Measurements from ENCODE around the gene GPRC5C. TPM values are rescaled to one million over a fixed set of nuclear protein-coding genes. Genes with fewer than 3 reads are reported as not detected.
"Not testable (repeated sequence)": the region's sequence is repeated elsewhere in the genome, so short reads cannot be mapped to it uniquely, and the experiment has no call there.

GPRC5C gene
- total RNA-seq, 4 donors from 2014 or later = 11.5 to 29.0 (median 16.0) TPM

DNA sequence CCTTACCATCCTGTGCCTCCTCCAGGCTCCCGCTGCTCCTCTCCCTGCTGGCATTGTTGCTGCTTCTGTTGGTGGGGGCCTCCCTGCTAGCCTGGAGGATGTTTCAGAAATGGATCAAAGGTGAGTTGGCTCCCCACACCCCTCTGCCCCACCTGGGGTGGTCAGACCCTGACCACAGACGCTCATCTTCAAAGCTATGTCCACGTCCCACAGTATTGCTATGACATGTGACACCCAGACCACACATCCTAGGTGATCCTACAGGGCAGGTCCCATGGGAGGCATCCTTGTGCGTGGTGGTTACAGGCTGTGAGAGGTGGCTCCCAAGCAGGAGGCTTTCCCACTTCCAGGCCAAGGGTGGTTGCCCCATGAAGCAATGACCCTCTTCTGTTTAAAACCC, 45.5 kb downstream of the GPRC5C start:
- ATAC-seq (ENCODE audit: low FRiP score) (no peak), DNase-seq (ENCODE audit: low spot score) (no peak)
- TF ChIP-seq, protein P1, sequence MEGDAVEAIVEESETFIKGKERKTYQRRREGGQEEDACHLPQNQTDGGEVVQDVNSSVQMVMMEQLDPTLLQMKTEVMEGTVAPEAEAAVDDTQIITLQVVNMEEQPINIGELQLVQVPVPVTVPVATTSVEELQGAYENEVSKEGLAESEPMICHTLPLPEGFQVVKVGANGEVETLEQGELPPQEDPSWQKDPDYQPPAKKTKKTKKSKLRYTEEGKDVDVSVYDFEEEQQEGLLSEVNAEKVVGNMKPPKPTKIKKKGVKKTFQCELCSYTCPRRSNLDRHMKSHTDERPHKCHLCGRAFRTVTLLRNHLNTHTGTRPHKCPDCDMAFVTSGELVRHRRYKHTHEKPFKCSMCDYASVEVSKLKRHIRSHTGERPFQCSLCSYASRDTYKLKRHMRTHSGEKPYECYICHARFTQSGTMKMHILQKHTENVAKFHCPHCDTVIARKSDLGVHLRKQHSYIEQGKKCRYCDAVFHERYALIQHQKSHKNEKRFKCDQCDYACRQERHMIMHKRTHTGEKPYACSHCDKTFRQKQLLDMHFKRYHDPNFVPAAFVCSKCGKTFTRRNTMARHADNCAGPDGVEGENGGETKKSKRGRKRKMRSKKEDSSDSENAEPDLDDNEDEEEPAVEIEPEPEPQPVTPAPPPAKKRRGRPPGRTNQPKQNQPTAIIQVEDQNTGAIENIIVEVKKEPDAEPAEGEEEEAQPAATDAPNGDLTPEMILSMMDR (IDR thresholded peaks at IDR 0.05) = no peak

DNA sequence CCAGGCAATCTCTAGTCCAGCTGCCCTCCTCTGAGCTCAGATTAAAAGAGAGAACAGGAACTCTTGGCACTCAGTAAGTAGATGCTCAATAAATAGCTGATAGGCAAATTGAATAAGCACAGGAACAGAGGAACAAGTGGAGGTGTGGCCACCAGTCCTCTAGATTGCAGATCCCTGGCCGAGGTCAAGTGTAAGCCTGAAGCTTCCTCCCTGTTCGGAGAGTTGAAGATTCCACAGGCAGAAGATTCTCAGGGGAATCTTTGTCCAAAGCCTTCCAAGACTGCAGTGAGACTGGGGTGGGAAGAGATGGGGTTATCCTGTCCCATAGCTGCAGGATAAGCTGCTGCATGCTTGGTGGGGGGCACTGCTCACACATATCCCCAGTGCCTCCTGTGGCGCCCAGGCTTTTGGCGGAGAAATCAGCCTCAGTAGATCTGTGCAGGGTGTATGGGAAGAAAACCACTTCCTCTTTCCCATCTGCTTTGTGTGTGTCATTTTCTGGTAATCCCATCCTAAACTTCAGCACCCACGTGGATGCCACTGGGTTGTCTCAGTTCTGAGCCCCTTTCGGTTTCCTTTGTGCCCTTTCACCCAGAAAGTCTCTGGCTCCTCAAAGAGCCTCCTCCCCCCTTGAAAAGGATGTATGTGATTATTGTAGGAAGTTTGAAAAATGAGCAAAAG, 46.7 kb downstream of the GPRC5C start:
- DNase-seq (ENCODE audit: low spot score) (no peak), ATAC-seq (ENCODE audit: low FRiP score) (peak; percentile 31)
- TF ChIP-seq, protein P1 (IDR thresholded peaks at IDR 0.05) = no peak

DNA sequence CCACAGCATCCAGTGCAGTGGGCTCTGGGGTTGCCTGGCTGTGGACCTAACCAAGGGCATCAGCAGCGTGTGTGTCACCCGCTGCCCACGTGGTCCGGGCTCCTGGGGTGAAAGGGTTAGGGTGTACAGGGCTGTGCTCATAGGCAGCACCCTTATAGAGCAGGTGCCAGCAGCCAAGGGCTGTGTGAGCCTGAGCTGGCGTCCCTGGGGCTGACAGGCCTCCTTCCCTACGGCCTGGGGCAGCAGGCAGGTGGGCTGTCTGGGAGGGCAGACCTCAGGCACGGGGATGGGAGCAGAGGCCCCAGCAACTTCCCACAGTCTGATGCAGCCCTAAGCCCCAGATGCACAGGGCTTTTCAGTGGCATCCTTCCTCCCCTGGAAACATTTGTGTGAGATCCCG, 48.4 kb downstream of the GPRC5C start:
- DNase-seq (ENCODE audit: low spot score) = no peak
- ATAC-seq (ENCODE audit: low FRiP score) = no peak
- TF ChIP-seq, protein P1 (IDR thresholded peaks at IDR 0.05) = no peak

DNA sequence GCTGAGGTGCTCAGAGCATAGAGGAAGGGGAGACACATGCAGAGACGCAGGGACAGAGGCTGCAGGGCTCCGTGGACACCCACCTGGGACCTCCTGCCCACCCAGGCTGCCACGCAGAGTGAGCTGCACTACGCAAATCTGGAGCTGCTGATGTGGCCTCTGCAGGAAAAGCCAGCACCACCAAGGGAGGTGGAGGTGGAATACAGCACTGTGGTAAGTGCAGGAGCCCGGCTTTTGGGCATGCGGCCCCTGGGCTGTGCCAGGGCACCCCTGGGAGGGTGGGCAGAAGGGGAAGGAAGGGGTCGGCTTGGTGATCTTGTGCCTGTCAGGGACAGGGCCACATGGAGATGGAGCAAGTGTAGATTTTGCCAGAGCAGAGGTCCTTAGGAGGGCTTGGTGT, 49.7 kb downstream of the GPRC5C start:
- ATAC-seq (ENCODE audit: low FRiP score) (no peak), DNase-seq (ENCODE audit: low spot score) (no peak)
- TF ChIP-seq, protein P1 (IDR thresholded peaks at IDR 0.05) = no peak

DNA sequence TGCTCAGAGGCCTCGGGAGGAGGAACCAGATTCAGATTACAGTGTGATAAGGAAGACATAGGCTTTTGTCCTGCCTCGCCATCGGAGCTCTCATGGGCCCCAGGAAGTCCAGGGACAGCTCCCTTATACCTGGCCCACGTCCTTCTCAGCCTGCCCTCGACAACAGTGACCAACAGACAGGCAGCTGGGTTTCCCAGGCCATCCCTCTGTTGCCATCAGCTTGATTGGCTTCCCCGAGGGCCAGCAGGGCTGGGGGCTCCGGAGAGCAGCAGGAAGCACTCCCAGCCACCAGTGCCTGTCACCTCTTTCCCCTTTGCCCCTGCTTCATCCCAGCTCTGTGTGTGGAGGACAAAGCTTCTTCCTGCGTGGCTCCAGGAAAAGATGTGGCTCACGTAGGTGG, 52.2 kb downstream of the GPRC5C start:
- TF ChIP-seq, protein P1 (IDR thresholded peaks at IDR 0.05) = no peak
- DNase-seq (ENCODE audit: low spot score) = no peak
- ATAC-seq (ENCODE audit: low FRiP score) = no peak

DNA sequence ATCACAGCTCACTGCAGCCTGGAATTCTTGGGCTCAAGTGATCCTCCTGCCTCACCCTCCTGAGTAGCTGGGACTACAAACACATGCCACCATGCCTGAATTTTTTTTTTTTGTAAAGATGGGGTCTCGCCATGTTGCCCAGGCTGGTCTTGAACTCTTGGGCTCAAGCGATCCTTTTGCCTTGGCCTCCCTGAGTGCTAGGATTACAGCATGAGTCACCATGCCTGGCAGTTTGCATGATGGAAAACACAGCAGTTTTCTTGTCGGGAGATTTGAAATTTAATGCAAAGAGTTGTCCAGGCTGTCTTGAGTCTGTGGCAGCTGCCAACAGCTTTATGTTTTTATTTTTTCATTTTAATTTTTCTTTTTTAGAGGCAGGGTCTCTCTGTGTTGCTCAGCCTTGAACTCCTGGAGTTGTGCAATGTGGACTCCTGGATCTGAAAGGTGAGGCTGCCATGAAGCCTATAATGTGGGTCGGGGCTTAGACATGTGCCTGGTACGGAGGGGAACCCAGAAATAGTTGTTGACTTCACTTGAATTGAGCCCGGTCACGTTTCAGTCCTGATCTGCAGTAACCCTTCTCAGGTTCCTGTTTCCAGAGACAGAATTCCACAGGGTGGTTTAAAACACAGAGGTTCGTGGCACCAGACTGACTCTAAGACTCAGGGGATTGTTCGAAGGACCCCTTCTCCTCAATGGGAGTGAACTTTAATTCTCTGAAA, 53.3 kb downstream of the GPRC5C start:
- TF ChIP-seq, protein P1 (IDR thresholded peaks at IDR 0.05) = no peak
- DNase-seq (ENCODE audit: low spot score) (no peak), ATAC-seq (ENCODE audit: low FRiP score) (no peak)

DNA sequence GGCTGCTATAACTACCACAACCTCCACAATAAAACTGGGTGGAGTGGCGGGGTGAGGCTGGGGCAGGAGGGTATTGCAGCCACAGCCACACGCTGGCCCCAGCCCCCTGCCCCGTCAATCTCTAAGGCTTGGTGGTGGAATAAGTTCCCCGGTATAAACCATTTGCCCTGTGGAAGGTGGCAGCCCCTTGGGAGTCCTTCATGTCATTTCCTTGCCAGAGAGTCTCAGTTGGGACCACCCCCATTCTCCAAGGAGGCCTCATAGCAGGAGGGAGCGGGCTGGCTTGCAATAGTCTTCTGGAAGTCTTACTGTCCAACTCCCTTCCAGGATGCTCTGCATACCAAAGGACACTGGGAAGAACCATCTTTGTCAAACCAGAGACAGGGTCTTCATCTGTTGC, 54.0 kb downstream of the GPRC5C start:
- no peak for ATAC-seq (ENCODE audit: low FRiP score)
- TF ChIP-seq, protein P1 (IDR thresholded peaks at IDR 0.05) = no peak
- DNase-seq (ENCODE audit: low spot score) = no peak

DNA sequence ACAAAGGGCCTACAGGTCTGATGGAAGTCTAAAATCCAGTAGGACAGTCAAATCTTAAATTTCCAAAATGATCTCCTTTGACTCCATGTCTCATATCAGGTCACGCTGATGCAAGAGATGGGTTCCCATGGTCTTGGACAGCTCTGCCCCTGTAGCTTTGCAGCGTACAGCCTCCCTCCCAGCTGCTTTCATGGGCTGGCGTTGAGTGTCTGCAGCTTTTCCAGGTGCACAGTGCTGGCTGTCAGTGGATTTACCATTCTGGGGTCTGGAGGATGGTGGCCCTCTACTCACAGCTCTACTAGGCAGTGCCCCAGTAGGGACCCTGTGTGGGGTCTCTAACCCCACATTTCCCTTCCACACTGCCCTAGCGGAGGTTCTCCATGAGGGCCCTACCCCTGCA, 56.4 kb downstream of the GPRC5C start:
- not testable (repeated sequence) for DNase-seq (ENCODE audit: low spot score); ATAC-seq (ENCODE audit: low FRiP score)
